ENCODE results near the gene SPG11. TPM values are rescaled to one million over a fixed set of nuclear protein-coding genes. Genes with fewer than 3 reads are reported as not detected.
A peak's percentile ranks its signal among the peaks of the same experiment; 100 is the strongest.

SPG11 gene
- total and polyA plus RNA-seq, 7 experiments from 2014 or later: 26.1 to 137 (median 107) TPM

DNA sequence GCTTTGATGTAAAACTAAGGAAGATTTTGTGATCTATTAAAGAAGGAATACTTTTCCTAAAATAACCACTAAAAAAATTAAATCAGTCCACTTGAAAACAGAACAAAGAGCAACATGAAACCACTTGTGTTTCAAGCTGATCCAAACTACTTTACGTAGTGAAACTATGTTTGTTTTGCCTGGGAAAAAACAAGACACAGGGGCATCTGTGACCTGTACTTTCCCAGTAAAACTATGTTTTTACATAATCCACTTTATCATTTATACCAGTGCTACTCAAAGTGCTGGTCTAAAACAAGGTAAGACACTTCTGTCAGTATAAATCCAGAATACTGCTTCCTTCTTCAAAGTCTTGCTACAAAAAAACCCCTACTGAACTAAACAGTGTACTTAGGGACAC lies 56.7 kb downstream of the SPG11 start:
- H3K4me3 Mint-ChIP-seq: no peak overlapping the region
- Histone ChIP-seq H3K4me1 (ENCODE audit: control insufficient read depth in 2 of 2, insufficient read depth in 2 of 2, low read length in 2 of 2) (no peaks in the 10 kb centered on the region), H3K27me3 (ENCODE audit: control insufficient read depth in 2 of 2, insufficient read depth in 2 of 2, low read length in 2 of 2) (no peaks in the 10 kb centered on the region), H3K9me3 (ENCODE audit: control insufficient read depth in 2 of 3, low read length in 3 of 3) (no peaks in the 10 kb centered on the region), H3K4me3 (ENCODE audit: low read length) (no peak overlapping the region), H3K36me3 (ENCODE audit: control insufficient read depth in 2 of 3, insufficient read depth in 3 of 3, low read length in 3 of 3) (peaks cover 9 to 49% (median 12%) of the 10 kb centered on the region in 3 experiments), H3K27ac (ENCODE audit: low read depth, low read length) (no peak overlapping the region)
- no peaks in the 10 kb centered on the region for H3K27me3 Mint-ChIP-seq
- peaks cover 0 to 4% (median 0%) of the 10 kb centered on the region in 7 donors for H3K4me1 Mint-ChIP-seq
- ChIA-PET CTCF (no interaction called here), POLR2A (interaction anchor here (0.7 to 1.1 kb wide), 2 partner anchors 42 to 69 kb away, joined by 3 read pairs; partner anchors contain the start of gene EIF3J)
- H3K9me3 Mint-ChIP-seq: peaks cover 0 to 2% (median 0%) of the 10 kb centered on the region in 11 donors
- peak overlapping the region in 5 of 9 donors; percentile 17 to 67 (median 26) for H3K27ac Mint-ChIP-seq
- intact Hi-C loops (cut with micrococcal nuclease): loop anchor here in 1 of 2 donors (5.0 kb wide), 1 partner anchor 36 kb away; no protein-coding TSS in a partner anchor
- peaks cover 17 to 48% (median 37%) of the 10 kb centered on the region in 5 donors for H3K36me3 Mint-ChIP-seq
- DNase-seq (no peak), ATAC-seq (no peak)

DNA sequence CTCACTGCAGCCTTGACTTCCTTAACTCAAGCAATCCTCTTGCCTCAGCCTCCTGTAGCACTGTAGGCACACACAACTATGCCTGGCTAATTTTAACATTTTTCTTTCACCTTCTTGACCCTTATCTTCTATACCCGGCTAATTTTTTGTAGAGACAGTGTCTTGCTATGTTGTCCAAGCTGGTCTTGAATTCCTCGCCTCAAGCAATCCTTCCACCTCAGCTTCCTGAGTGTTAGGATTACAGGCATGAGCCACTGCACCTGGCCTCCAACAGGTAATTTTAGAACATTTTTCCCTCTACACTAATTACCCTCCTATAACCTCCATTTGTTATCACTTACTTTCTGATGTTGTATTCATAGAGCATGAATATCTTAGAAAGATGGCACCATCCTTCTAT lies 60.3 kb downstream of the SPG11 start:
- no peak for ATAC-seq
- H3K36me3 Mint-ChIP-seq: peaks cover 21 to 42% (median 36%) of the 10 kb centered on the region in 5 donors

DNA sequence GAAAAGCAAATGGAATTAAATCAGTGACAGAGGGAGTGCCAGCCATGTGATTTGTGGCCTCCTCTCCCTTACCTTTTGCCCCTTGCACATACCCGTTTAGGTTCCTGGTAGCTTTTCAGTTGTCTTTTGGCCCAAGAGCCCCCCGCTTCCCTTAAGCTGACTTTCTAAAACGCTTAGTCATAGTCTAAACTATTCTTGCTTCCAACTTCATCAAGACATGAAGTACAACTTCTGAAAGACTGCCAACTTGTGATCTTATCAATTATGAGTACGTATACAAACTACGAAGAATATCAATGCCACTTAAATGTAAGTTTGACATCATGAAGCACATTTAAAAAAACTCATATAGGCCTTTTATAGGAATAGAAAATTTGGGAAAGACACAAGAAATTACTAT lies 64.6 kb downstream of the SPG11 start:
- ChIA-PET CTCF (interaction anchor here (1.5 kb wide), 1 partner anchor 15 kb away, joined by 4 read pairs; no protein-coding TSS in a partner anchor), POLR2A (interaction anchor here (0.6 to 3.2 kb wide), 5 partner anchors 59 to 140 kb away, joined by 4 to 14 read pairs (median 6); partner anchors contain the start of genes B2M, PATL2 and SPG11)
- Histone ChIP-seq H3K36me3 (ENCODE audit: control insufficient read depth in 2 of 3, insufficient read depth in 3 of 3, low read length in 3 of 3) (peaks cover 4 to 65% (median 7%) of the 10 kb centered on the region in 3 experiments), H3K4me3 (ENCODE audit: low read length) (no peak overlapping the region), H3K9me3 (ENCODE audit: control insufficient read depth in 2 of 3, low read length in 3 of 3) (no peaks in the 10 kb centered on the region), H3K27me3 (ENCODE audit: control insufficient read depth in 2 of 2, insufficient read depth in 2 of 2, low read length in 2 of 2) (no peaks in the 10 kb centered on the region), H3K4me1 (ENCODE audit: control insufficient read depth in 2 of 2, insufficient read depth in 2 of 2, low read length in 2 of 2) (peaks cover 0 to 9% of the 10 kb centered on the region in 2 donors), H3K27ac (ENCODE audit: low read depth, low read length) (peak overlapping the region; percentile 13)
- Mint-ChIP-seq H3K27ac (peak overlapping the region in 8 of 9 donors; percentile 6 to 82 (median 58)), H3K36me3 (peaks cover 11 to 43% (median 32%) of the 10 kb centered on the region in 5 donors), H3K9me3 (no peaks in the 10 kb centered on the region), H3K27me3 (no peaks in the 10 kb centered on the region), H3K4me1 (peaks cover 7 to 27% (median 16%) of the 10 kb centered on the region in 7 donors), H3K4me3 (no peak overlapping the region)
- ATAC-seq (no peak), DNase-seq (no peak)
- intact Hi-C loops (cut with micrococcal nuclease): loop anchor here (5.0 to 10.0 kb wide), 3 partner anchors 33 to 423 kb away; partner anchors contain the start of gene SORD (in 1 of the 2)

More for the DNA sequence above, 60.3 kb downstream of the SPG11 start:
- H3K27ac Mint-ChIP-seq: peak overlapping the region in 8 of 9 donors; percentile 5 to 79 (median 43)
- no peak for DNase-seq
- H3K4me3 ChIP-seq (ENCODE audit: low read length): no peak overlapping the region
- intact Hi-C loops (cut with micrococcal nuclease): no loop called here
- no peaks in the 10 kb centered on the region for H3K9me3 ChIP-seq (ENCODE audit: control insufficient read depth in 2 of 3, low read length in 3 of 3)
- peaks cover 0 to 8% of the 10 kb centered on the region in 2 donors for H3K4me1 ChIP-seq (ENCODE audit: control insufficient read depth in 2 of 2, insufficient read depth in 2 of 2, low read length in 2 of 2)
- ChIA-PET CTCF (interaction anchor here (1.1 kb wide), 1 partner anchor 135 kb away, joined by 4 read pairs; no protein-coding TSS in a partner anchor), POLR2A (interaction anchor here (0.7 to 0.8 kb wide), 2 partner anchors 136 to 358 kb away, joined by 3 to 9 read pairs; no protein-coding TSS in a partner anchor)
- no peak overlapping the region for H3K4me3 Mint-ChIP-seq
- H3K9me3 Mint-ChIP-seq: no peaks in the 10 kb centered on the region
- H3K27me3 Mint-ChIP-seq: no peaks in the 10 kb centered on the region
- peaks cover 6 to 55% (median 12%) of the 10 kb centered on the region in 3 experiments for H3K36me3 ChIP-seq (ENCODE audit: control insufficient read depth in 2 of 3, insufficient read depth in 3 of 3, low read length in 3 of 3)
- H3K27ac ChIP-seq (ENCODE audit: low read depth, low read length): no peak overlapping the region
- peaks cover 6 to 15% (median 10%) of the 10 kb centered on the region in 7 donors for H3K4me1 Mint-ChIP-seq
- H3K27me3 ChIP-seq (ENCODE audit: control insufficient read depth in 2 of 2, insufficient read depth in 2 of 2, low read length in 2 of 2): no peaks in the 10 kb centered on the region

DNA sequence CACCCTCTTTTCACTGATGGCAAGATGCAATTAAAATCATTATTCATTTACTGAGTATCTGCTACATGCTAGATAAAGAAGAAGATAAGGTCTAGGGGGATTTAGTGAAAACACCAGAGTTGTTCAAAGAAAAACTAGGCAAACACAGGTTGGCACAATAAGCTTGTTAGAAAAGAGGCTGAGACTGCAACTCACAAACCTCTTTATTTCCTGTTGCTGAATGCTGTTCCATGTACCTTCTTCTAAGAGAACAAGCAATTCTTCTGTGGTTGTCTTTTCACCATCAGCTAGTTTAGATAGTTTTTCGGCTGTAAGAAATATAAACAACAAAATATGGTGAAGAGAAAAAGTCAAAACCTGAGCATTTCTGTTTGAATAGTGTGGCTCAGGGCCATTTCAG lies 65.4 kb downstream of the SPG11 start:
- Histone ChIP-seq H3K4me3 (ENCODE audit: low read length) (no peak overlapping the region), H3K4me1 (ENCODE audit: control insufficient read depth in 2 of 2, insufficient read depth in 2 of 2, low read length in 2 of 2) (peaks cover 0 to 9% of the 10 kb centered on the region in 2 donors), H3K27ac (ENCODE audit: low read depth, low read length) (peak overlapping the region; percentile 37), H3K9me3 (ENCODE audit: control insufficient read depth in 2 of 3, low read length in 3 of 3) (no peaks in the 10 kb centered on the region), H3K27me3 (ENCODE audit: control insufficient read depth in 2 of 2, insufficient read depth in 2 of 2, low read length in 2 of 2) (no peaks in the 10 kb centered on the region), H3K36me3 (ENCODE audit: control insufficient read depth in 2 of 3, insufficient read depth in 3 of 3, low read length in 3 of 3) (peaks cover 0 to 58% (median 2%) of the 10 kb centered on the region in 3 experiments)
- no peak for DNase-seq
- Mint-ChIP-seq H3K4me1 (peaks cover 9 to 27% (median 20%) of the 10 kb centered on the region in 7 donors), H3K27me3 (no peaks in the 10 kb centered on the region), H3K4me3 (no peak overlapping the region), H3K9me3 (no peaks in the 10 kb centered on the region), H3K27ac (peak overlapping the region in 8 of 9 donors; percentile 46 to 83 (median 70)), H3K36me3 (peaks cover 5 to 44% (median 29%) of the 10 kb centered on the region in 5 donors)
- ATAC-seq: no peak
- ChIA-PET CTCF (interaction anchor here (0.7 to 1.5 kb wide), 4 partner anchors 9 to 131 kb away, joined by 3 to 5 read pairs (median 4); no protein-coding TSS in a partner anchor), POLR2A (interaction anchor here (0.5 to 3.2 kb wide), 6 partner anchors 59 to 623 kb away, joined by 3 to 14 read pairs (median 6); partner anchors contain the start of genes B2M, PATL2, SPG11 and TRIM69)
- intact Hi-C loops (cut with micrococcal nuclease): loop anchor here (5.0 to 10.0 kb wide), 3 partner anchors 34 to 424 kb away; partner anchors contain the start of gene SORD (in 1 of the 2)

DNA sequence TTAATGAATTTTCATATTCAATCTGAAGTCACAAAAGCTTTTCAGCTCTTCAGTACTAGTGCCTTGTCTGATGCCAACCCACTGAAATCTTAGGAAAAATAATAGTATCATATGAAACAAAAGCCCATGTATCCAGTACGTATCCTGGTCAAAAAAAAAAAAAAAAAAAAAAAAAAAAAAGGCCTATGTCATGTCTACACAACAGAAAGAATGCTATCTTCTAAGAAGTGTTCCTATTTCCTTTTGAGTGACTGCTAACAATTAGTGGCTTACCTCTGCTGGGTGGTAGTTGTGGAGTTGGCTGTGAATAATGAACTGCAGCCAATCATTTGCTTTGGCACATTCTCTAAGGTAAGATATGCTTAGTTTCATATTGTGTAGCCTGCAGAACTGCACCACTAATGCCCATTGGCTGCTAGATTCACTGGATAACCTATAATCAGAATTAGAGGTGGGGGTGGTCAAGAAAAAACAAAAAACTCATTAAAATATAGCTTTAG lies 66.9 kb downstream of the SPG11 start:
- H3K4me3 ChIP-seq (ENCODE audit: low read length): no peak overlapping the region
- Mint-ChIP-seq H3K27me3 (no peaks in the 10 kb centered on the region), H3K27ac (peak overlapping the region in 5 of 9 donors; percentile 38 to 67 (median 49)), H3K4me3 (no peak overlapping the region), H3K4me1 (peaks cover 7 to 27% (median 22%) of the 10 kb centered on the region in 7 donors), H3K36me3 (peaks cover 4 to 34% (median 19%) of the 10 kb centered on the region in 5 donors), H3K9me3 (no peaks in the 10 kb centered on the region)
- ChIA-PET CTCF (interaction anchor here (0.7 to 1.5 kb wide), 3 partner anchors 12 to 142 kb away, joined by 3 read pairs; no protein-coding TSS in a partner anchor), POLR2A (interaction anchor here (1.0 to 3.2 kb wide), 4 partner anchors 14 to 121 kb away, joined by 3 to 14 read pairs (median 7); partner anchors contain the start of genes B2M, PATL2 and SPG11)
- H3K27me3 ChIP-seq (ENCODE audit: control insufficient read depth in 2 of 2, insufficient read depth in 2 of 2, low read length in 2 of 2): no peaks in the 10 kb centered on the region
- intact Hi-C loops (cut with micrococcal nuclease): loop anchor here (2.0 to 10.0 kb wide), 5 partner anchors 18 to 426 kb away; partner anchors contain the start of genes SORD (in 1 of the 2) and SPG11 (in 1 of the 2)
- DNase-seq: no peak
- peaks cover 0 to 66% (median 0%) of the 10 kb centered on the region in 3 experiments for H3K36me3 ChIP-seq (ENCODE audit: control insufficient read depth in 2 of 3, insufficient read depth in 3 of 3, low read length in 3 of 3)
- no peaks in the 10 kb centered on the region for H3K9me3 ChIP-seq (ENCODE audit: control insufficient read depth in 2 of 3, low read length in 3 of 3)
- no peak for ATAC-seq
- H3K27ac ChIP-seq (ENCODE audit: low read depth, low read length): peak overlapping the region; percentile 43
- peaks cover 0 to 9% of the 10 kb centered on the region in 2 donors for H3K4me1 ChIP-seq (ENCODE audit: control insufficient read depth in 2 of 2, insufficient read depth in 2 of 2, low read length in 2 of 2)
